PFSK-1 (cell line): ENCODE results near the gene MAP2K6. TPM values are rescaled to one million over a fixed set of nuclear protein-coding genes. Genes with fewer than 3 reads are reported as not detected.
A peak's percentile ranks its signal among the peaks of the same experiment; 100 is the strongest.

Experiments used
- FOXP2 ChIP-seq: optimal IDR thresholded peaks from 2 replicates; pipeline ENCODE3; 2011; ENCODE audit warnings: borderline replicate concordance, control low read depth, inconsistent platforms; ENCODE audit not compliant: insufficient read depth; ENCODE audit errors: extremely low read length, extremely low read depth
- POLR2AphosphoS5 ChIP-seq: IDR thresholded peaks from 2 replicates; pipeline ENCODE4 v1.6.1; 2012; ENCODE audit warnings: low read depth, mild to moderate bottlenecking, control low read depth, low read length, moderate library complexity
- SIN3A ChIP-seq: IDR thresholded peaks from 2 replicates; pipeline ENCODE4 v1.6.1; 2012; ENCODE audit warnings: mild to moderate bottlenecking, low read length, moderate library complexity, borderline replicate concordance; ENCODE audit not compliant: insufficient read depth
- TAF1 ChIP-seq: IDR thresholded peaks from 2 replicates; pipeline ENCODE4 v1.6.1; 2012; ENCODE audit warnings: low read length, control low read depth, borderline replicate concordance; ENCODE audit not compliant: insufficient read depth
- polyA plus RNA-seq: library from polyadenylated mRNA; unstranded; fragments of >200 nt; gene quantifications from one replicate; pipeline ENCODE4 v1.2.1, GENCODE V29; 2012; ENCODE audit warnings: low read depth, missing spikeins; ENCODE audit not compliant: insufficient read length
- TF ChIP-seq, protein P1 (sequence below), 2 experiments: IDR thresholded peaks; 2 replicates each; pipeline versions ENCODE4 v1.6.1 to v1.8.0; 2011 to 2012; ENCODE audit warnings: low read depth in 2 of 2, low read length in 2 of 2, control low read depth in 1 of 2, inconsistent platforms in 1 of 2, mild to moderate bottlenecking in 1 of 2, moderate library complexity in 1 of 2; ENCODE audit not compliant: insufficient read depth in 1 of 2

The MAP2K6 gene
- polyA plus RNA-seq = 8.8 TPM

DNA sequence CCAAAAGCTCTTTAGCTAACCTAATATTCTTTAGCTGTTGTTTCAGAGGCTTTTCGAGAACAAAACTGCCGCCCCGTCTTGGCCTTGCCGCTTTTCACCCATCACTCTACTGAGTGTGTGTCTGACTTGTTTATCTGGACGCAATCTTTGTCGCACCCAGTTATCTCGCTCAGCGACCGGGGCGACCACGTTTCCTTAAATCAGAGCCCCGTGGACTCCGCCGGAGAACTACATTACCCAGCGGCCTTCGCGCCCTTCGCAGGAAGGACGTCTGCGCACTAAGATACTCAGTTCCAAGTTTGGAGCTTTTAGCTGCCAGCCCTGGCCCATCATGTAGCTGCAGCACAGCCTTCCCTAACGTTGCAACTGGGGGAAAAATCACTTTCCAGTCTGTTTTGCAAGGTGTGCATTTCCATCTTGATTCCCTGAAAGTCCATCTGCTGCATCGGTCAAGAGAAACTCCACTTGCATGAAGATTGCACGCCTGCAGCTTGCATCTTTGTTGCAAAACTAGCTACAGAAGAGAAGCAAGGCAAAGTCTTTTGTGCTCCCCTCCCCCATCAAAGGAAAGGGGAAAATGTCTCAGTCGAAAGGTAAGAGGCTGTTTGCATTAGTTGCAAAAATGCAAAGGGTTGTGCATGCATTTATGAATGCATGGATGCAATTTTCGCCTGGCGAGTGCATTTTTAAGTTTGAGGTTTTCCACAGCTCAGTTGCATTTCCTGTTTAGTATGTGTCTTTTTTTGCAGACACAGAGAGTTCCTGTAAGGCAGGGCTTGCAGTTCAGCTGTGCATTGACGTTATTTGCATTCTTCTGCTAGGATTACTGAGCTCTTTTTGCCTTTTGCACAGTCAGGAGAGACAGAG is at the start of gene MAP2K6:
Gene MAP2K6 (plus strand): TSS at position 290 of the 867 bp plus-strand sequence. CDS start 288 bp downstream, at position 578.
- peak; percentile 67; the same call in 1 of the 2 replicates for TF ChIP-seq POLR2AphosphoS5
- no peak for TF ChIP-seq FOXP2
- TF ChIP-seq, protein P1, sequence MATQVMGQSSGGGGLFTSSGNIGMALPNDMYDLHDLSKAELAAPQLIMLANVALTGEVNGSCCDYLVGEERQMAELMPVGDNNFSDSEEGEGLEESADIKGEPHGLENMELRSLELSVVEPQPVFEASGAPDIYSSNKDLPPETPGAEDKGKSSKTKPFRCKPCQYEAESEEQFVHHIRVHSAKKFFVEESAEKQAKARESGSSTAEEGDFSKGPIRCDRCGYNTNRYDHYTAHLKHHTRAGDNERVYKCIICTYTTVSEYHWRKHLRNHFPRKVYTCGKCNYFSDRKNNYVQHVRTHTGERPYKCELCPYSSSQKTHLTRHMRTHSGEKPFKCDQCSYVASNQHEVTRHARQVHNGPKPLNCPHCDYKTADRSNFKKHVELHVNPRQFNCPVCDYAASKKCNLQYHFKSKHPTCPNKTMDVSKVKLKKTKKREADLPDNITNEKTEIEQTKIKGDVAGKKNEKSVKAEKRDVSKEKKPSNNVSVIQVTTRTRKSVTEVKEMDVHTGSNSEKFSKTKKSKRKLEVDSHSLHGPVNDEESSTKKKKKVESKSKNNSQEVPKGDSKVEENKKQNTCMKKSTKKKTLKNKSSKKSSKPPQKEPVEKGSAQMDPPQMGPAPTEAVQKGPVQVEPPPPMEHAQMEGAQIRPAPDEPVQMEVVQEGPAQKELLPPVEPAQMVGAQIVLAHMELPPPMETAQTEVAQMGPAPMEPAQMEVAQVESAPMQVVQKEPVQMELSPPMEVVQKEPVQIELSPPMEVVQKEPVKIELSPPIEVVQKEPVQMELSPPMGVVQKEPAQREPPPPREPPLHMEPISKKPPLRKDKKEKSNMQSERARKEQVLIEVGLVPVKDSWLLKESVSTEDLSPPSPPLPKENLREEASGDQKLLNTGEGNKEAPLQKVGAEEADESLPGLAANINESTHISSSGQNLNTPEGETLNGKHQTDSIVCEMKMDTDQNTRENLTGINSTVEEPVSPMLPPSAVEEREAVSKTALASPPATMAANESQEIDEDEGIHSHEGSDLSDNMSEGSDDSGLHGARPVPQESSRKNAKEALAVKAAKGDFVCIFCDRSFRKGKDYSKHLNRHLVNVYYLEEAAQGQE (IDR thresholded peaks at IDR 0.05; ENCODE audit: insufficient read depth in 1 of 2, low read depth in 2 of 2, low read length in 2 of 2) = 0 out of 4 replicates have a peak, but pooled peaks of 1 of the 2 experiments have one; percentile 3

DNA sequence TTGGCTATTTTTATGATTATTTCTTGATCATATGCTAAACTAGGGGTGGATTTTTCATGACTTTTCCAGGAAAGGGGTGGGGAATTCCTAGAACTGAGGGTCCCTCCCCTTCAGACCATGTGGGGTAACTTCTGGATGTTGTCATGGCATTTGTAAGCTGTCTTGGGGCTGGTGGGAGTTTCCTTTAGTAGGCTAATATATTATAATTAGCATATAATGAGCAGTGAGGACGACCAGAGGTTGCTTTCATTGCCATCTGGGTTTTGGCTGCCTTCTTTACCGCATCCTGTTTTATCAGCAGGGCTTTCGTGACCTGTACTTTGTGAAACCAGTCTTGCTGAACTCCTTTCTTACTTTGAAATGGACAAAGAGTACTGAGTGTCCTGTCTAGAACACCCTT is 47.2 kb upstream of the MAP2K6 start:
- TF ChIP-seq SIN3A = no peak
- TF ChIP-seq FOXP2 = no peak
- TF ChIP-seq TAF1 = no peak
- TF ChIP-seq, protein P1 (IDR thresholded peaks at IDR 0.05; ENCODE audit: insufficient read depth in 1 of 2, low read depth in 2 of 2, low read length in 2 of 2) = no peak
- no peak for TF ChIP-seq POLR2AphosphoS5

DNA sequence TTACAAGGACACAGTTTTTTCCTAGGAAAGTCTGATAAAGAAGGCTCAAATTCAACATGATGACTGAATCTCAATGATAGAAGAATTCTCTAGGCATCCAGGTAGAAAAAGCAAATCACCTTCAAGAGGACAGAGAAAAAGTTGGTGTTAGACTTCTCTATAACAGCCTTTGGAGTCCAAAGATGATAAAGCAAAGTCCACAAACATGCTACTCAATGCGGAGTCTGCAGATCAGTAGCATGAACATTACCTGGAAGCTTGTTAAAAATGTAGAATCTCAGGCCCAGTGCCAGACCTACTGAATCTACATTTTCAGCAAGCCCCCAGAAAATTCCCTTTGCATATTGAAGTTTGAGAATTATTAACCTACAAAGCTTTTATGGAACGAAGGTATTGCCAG is 41.4 kb upstream of the MAP2K6 start:
- TF ChIP-seq POLR2AphosphoS5 (no peak), SIN3A (no peak), TAF1 (no peak), FOXP2 (no peak)
- TF ChIP-seq, protein P1 (IDR thresholded peaks at IDR 0.05; ENCODE audit: insufficient read depth in 1 of 2, low read depth in 2 of 2, low read length in 2 of 2) = no peak

DNA sequence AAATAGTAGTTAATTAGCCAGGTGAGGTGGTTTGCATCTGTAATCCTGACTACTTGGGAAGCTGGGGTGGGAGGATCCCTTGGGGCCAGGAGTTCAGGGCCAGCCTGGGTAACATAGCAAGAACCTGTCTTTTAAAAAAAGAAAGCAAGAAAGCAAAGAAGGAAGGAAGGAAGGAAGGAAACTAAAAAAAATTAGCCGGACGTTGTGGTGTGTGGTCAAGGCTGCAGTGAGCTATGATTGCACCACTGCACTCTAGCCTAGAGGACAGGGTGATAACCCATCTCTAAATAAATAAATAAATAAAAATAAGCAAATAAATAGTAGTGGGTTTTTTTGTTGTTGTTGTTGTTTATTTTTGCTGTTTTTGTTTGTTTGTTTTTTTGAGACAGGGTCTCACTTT is 39.3 kb upstream of the MAP2K6 start:
- no peak for TF ChIP-seq TAF1
- no peak for TF ChIP-seq POLR2AphosphoS5
- TF ChIP-seq, protein P1 (IDR thresholded peaks at IDR 0.05; ENCODE audit: insufficient read depth in 1 of 2, low read depth in 2 of 2, low read length in 2 of 2) = no peak
- no peak for TF ChIP-seq SIN3A
- no peak for TF ChIP-seq FOXP2

DNA sequence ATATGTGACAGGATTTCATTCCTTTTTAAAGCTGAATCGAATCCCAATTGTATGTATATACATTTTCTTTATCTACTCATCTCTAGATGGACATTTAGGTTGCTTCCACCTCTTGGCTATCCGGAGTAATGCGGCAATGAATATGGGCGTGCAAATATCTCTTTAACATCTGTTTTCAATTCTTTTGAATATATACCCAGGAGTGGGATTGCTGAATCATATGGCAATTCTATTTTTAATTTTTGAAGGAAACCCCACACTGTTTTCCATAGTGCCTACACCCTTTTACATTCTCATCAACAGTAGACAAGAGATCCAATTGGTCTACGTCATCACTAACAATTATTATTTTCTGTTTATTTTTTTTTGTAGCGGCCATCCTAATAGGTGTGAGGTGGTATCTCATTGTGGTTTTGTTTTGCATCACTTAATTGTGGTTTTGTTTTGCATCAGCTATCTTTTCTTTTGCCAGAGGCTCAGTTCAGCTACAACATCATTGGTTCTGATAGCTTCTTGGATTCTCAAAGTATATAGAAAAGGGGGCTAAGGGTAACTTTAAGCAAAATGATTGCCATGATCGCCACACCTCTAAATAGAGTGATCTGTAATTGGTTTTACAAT is 25.6 kb upstream of the MAP2K6 start:
- TF ChIP-seq SIN3A (no peak), TAF1 (no peak), POLR2AphosphoS5 (no peak), FOXP2 (no peak)
- TF ChIP-seq, protein P1 (IDR thresholded peaks at IDR 0.05; ENCODE audit: insufficient read depth in 1 of 2, low read depth in 2 of 2, low read length in 2 of 2) = no peak
